CD14-positive monocyte (primary cell): ENCODE data around the gene LY6G6D. TPM values are rescaled to one million over a fixed set of nuclear protein-coding genes. Genes with fewer than 3 reads are reported as not detected.

Experiments used
- DNase-seq, 3 donors: peaks; one replicate each; pipeline ENCODE4 v3.0.0-alpha.2; 2011 to 2022
- H2AFZ ChIP-seq: 2 replicates; pipeline ENCODE4 v1.6.0; 2012; ENCODE audit warnings: mild to moderate bottlenecking, low read depth, low read length, inconsistent platforms; ENCODE audit not compliant: insufficient read depth, poor library complexity, severe bottlenecking
- H3K27ac ChIP-seq, 2 donors: 1 replicate in 1 of 2; 2 replicates in 1 of 2; pipeline ENCODE4 v1.5.1; 2012 to 2013; ENCODE audit warnings: low read length in 2 of 2, control low read depth in 1 of 2, inconsistent platforms in 1 of 2, low read depth in 1 of 2, mild to moderate bottlenecking in 1 of 2
- H3K27me3 ChIP-seq, 2 donors: one replicate each; pipeline versions ENCODE4 v1.6.0 to v1.6.1; 2011 to 2013; ENCODE audit warnings: low read length in 2 of 2; ENCODE audit not compliant: control insufficient read depth in 2 of 2, insufficient read depth in 2 of 2
- H3K36me3 ChIP-seq, 2 donors: replicated peaks in 1 of 2; 1 replicate in 1 of 2; 2 replicates in 1 of 2; pipeline versions ENCODE4 v1.5.1 to v1.6.1; 2012 to 2013; ENCODE audit warnings: low read length in 2 of 2, control low read depth in 1 of 2, inconsistent platforms in 1 of 2, mild to moderate bottlenecking in 1 of 2; ENCODE audit not compliant: insufficient read depth in 2 of 2, control insufficient read depth in 1 of 2
- H3K4me1 ChIP-seq, 2 donors: 1 replicate in 1 of 2; 2 replicates in 1 of 2; pipeline versions ENCODE4 v1.5.1 to v1.6.1; 2012 to 2013; ENCODE audit warnings: low read length in 2 of 2, control low read depth in 1 of 2, inconsistent platforms in 1 of 2, mild to moderate bottlenecking in 1 of 2, moderate library complexity in 1 of 2; ENCODE audit not compliant: insufficient read depth in 2 of 2, control insufficient read depth in 1 of 2
- H3K4me2 ChIP-seq: replicated peaks from 2 replicates; pipeline ENCODE3; 2012; ENCODE audit warnings: low read length, moderate library complexity, mild to moderate bottlenecking; ENCODE audit not compliant: poor library complexity, severe bottlenecking; ENCODE audit errors: extremely low read depth
- H3K4me3 ChIP-seq, 3 experiments: fragments of 200-600 bp in 1 of 3; sonication (generic) in 1 of 3; replicated peaks in 1 of 3; 1 replicate in 2 of 3; 2 replicates in 1 of 3; pipeline ENCODE4 v1.5.1; 2011 to 2013; ENCODE audit warnings: low read length in 3 of 3, mild to moderate bottlenecking in 3 of 3, control low read depth in 2 of 3, low read depth in 2 of 3, inconsistent platforms in 1 of 3, moderate library complexity in 1 of 3
- H3K79me2 ChIP-seq: 2 replicates; pipeline ENCODE4 v1.6.0; 2012; ENCODE audit warnings: mild to moderate bottlenecking, control low read depth, inconsistent platforms, low read length, moderate library complexity; ENCODE audit not compliant: insufficient read depth
- H3K9ac ChIP-seq: 2 replicates; pipeline ENCODE4 v1.6.0; 2017; ENCODE audit warnings: low read length, mild to moderate bottlenecking; ENCODE audit not compliant: insufficient read depth, poor library complexity, severe bottlenecking
- H3K9me3 ChIP-seq, 2 donors: replicated peaks in 1 of 2; 1 replicate in 1 of 2; 2 replicates in 1 of 2; pipeline versions ENCODE4 v1.5.1 to v1.6.1; 2012 to 2013; ENCODE audit warnings: low read length in 2 of 2, control low read depth in 1 of 2; ENCODE audit not compliant: control insufficient read depth in 1 of 2, insufficient read depth in 1 of 2
- H4K20me1 ChIP-seq: 2 replicates; pipeline ENCODE4 v1.6.0; 2012; ENCODE audit warnings: mild to moderate bottlenecking, low read length, control low read depth, moderate library complexity; ENCODE audit not compliant: insufficient read depth
- H3K27ac Mint-ChIP-seq, 7 donors: one replicate each; pipeline ENCODE4 v1.8.0; 2020; ENCODE audit warnings: mild to moderate bottlenecking in 7 of 7, mixed read lengths in 7 of 7, moderate library complexity in 6 of 7, inconsistent platforms in 2 of 7
- H3K27me3 Mint-ChIP-seq, 3 donors: one replicate each; pipeline ENCODE4 v1.8.0; 2021 to 2022; ENCODE audit warnings: low read depth in 3 of 3, mild to moderate bottlenecking in 3 of 3, mixed read lengths in 3 of 3, moderate library complexity in 3 of 3, inconsistent platforms in 1 of 3
- H3K36me3 Mint-ChIP-seq, 2 donors: one replicate each; pipeline ENCODE4 v1.8.0; 2020; ENCODE audit warnings: mixed read lengths in 2 of 2, inconsistent platforms in 1 of 2, mild to moderate bottlenecking in 1 of 2
- H3K4me1 Mint-ChIP-seq: one replicate; pipeline ENCODE4 v1.8.0; 2020; ENCODE audit warnings: mild to moderate bottlenecking, mixed read lengths
- H3K4me3 Mint-ChIP-seq, 2 donors: one replicate each; pipeline ENCODE4 v1.8.0; 2020; ENCODE audit warnings: mild to moderate bottlenecking in 2 of 2, mixed read lengths in 2 of 2, moderate library complexity in 1 of 2
- H3K9me3 Mint-ChIP-seq, 7 donors: one replicate each; pipeline ENCODE4 v1.8.0; 2020 to 2022; ENCODE audit warnings: mixed read lengths in 7 of 7, mild to moderate bottlenecking in 6 of 7, moderate library complexity in 6 of 7, inconsistent platforms in 2 of 7
- CTCF ChIP-seq: fragments of 200-600 bp; IDR thresholded peaks from one replicate; pipeline ENCODE4 v1.8.0; 2022; ENCODE audit warnings: antibody characterized with exemption, mild to moderate bottlenecking
- WGBS: methylation state at CpG from one replicate; pipeline ENCODE4 v1.1.5; 2013; ENCODE audit warnings: missing lambda C conversion rate; ENCODE audit not compliant: insufficient coverage; 5-methylcytosine and 5-hydroxymethylcytosine counted together
- intact Hi-C, 2 donors: fragments of 100-400 bp; cut with micrococcal nuclease; formaldehyde crosslinking; loops; one replicate each; pipeline versions ENCODE4 v1.15.0 to v1.15.1; 2023
- polyA minus RNA-seq: library from RNA; depleted of rRNA, polyadenylated mRNA; stranded (reverse); fragments of >200 nt; gene quantifications from 2 replicates; pipeline ENCODE4 v1.2.3, GENCODE V29; 2012
- polyA plus RNA-seq, 3 donors: library from polyadenylated mRNA; depleted of rRNA in 1 of 3; unstranded in 2 of 3; stranded (reverse) in 1 of 3; fragments of 300-500 nt in 2 of 3; fragments of >200 nt in 1 of 3; fragmentation: Illumina TruSeq in 2 of 3; gene quantifications; 1 replicate in 2 of 3; 2 replicates in 1 of 3; pipeline ENCODE4 v1.2.3, GENCODE V29; 2012 to 2021
- total RNA-seq, 12 experiments: library from RNA in 1 of 12; stranded (reverse) in 1 of 12; fragments of 120-200 nt in 1 of 12; gene quantifications; one replicate each; pipeline ENCODE4 v1.2.4 and lab custom pipeline; 2013 to 2026; ENCODE audit warnings: mixed read lengths in 6 of 12, inconsistent platforms in 1 of 12

The LY6G6D gene
- total RNA-seq (2013) = not detected
- polyA plus RNA-seq = not detected
- polyA minus RNA-seq = not detected in 2 replicates
- 0 reads per million in 11 experiments for total RNA-seq (lab: John Stamatoyannopoulos, UW)

GRCh38 chr6:31715022-31715958 is at the start of gene LY6G6D:
Gene LY6G6D, plus strand, starts transcription at chr6:31715348. Its CDS starts 8 bp downstream, at chr6:31715356.
- Mint-ChIP-seq H3K4me3 (no peak within 1 kb of the TSS), H3K36me3 (no peaks in the 10 kb centered on the region), H3K27ac (no peak within 1 kb of the TSS), H3K9me3 (peaks cover 0 to 2% (median 0%) of the 10 kb centered on the region in 7 donors), H3K4me1 (peaks cover 24% of the 10 kb centered on the region), H3K27me3 (peaks cover 1 to 8% (median 4%) of the 10 kb centered on the region in 3 donors)
- H4K20me1 ChIP-seq = no peaks in the 10 kb centered on the region
- intact Hi-C loops = no loop called here
- H3K36me3 ChIP-seq = no peaks in the 10 kb centered on the region
- no peaks in the 10 kb centered on the region for H3K9me3 ChIP-seq
- H3K27ac ChIP-seq = no peak within 1 kb of the TSS
- H2AFZ ChIP-seq = no peak within 1 kb of the TSS
- DNase-seq = no peak
- 87% methylated on average over 13 of the region's 16 CpGs for WGBS
- no peaks in the 10 kb centered on the region for H3K27me3 ChIP-seq
- no peak within 1 kb of the TSS for H3K9ac ChIP-seq
- no peak for TF ChIP-seq CTCF
- H3K4me2 ChIP-seq = no peak within 1 kb of the TSS
- no peak within 1 kb of the TSS for H3K4me3 ChIP-seq
- peaks cover 20 to 23% of the 10 kb centered on the region in 2 donors for H3K4me1 ChIP-seq
- H3K79me2 ChIP-seq = no peaks in the 10 kb centered on the region

GRCh38 chr6:31665501-31666336 is 49.4 kb upstream of the LY6G6D start, which contains the start of gene CSNK2B:
Gene CSNK2B, plus strand, starts transcription at chr6:31666080. Its CDS starts 752 bp downstream, at chr6:31666832.
- Histone ChIP-seq H3K27ac (peak within 1 kb of the TSS; percentile 93 to 95), H3K4me1 (peaks cover 48 to 60% of the 10 kb centered on the region in 2 donors), H3K9me3 (no peaks in the 10 kb centered on the region), H3K36me3 (peaks cover 44 to 62% of the 10 kb centered on the region in 2 donors), H3K4me2 (peak within 1 kb of the TSS; percentile 97), H3K4me3 (peak within 1 kb of the TSS; percentile 87 to 94 (median 90)), H3K27me3 (no peaks in the 10 kb centered on the region), H3K9ac (peak within 1 kb of the TSS; percentile 88), H3K79me2 (peaks cover 72% of the 10 kb centered on the region), H2AFZ (peak within 1 kb of the TSS; percentile 81), H4K20me1 (peaks cover 6% of the 10 kb centered on the region)
- intact Hi-C loops = loop anchor here (1.0 to 5.0 kb wide), 6 partner anchors 13 to 292 kb away; partner anchors contain the start of genes BAG6 (in 2 of the 2), ABHD16A (in 1 of the 2), CLIC1 (in 1 of the 2) and DDX39B (in 1 of the 2)
- no peak for TF ChIP-seq CTCF
- DNase-seq = peak; percentile 96 to 97 (median 96)
- Mint-ChIP-seq H3K4me1 (peaks cover 53% of the 10 kb centered on the region), H3K27me3 (peaks cover 0 to 1% (median 0%) of the 10 kb centered on the region in 3 donors), H3K36me3 (peaks cover 59 to 75% of the 10 kb centered on the region in 2 donors), H3K9me3 (no peaks in the 10 kb centered on the region), H3K4me3 (peak within 1 kb of the TSS; percentile 93 to 98), H3K27ac (peak within 1 kb of the TSS; percentile 96 to 98 (median 98))
- WGBS = under 1% methylated on average over 33 of the region's 63 CpGs
